VCaP (cell line): ENCODE results near the gene PEMT.
"Not testable (repeated sequence)": the region's sequence is repeated elsewhere in the genome, so short reads cannot be mapped to it uniquely, and the experiment has no call there.

Source experiments
- H3K27ac ChIP-seq: fragments of 450-650 bp; 2 replicates; pipeline ENCODE4 v1.5.1; 2017
- TF ChIP-seq, protein P1 (sequence below): fragments of 450-650 bp; conservative IDR thresholded peaks from 2 replicates; pipeline ENCODE4 v1.5.1; 2017; ENCODE audit warnings: mild to moderate bottlenecking, moderate library complexity

PEMT gene

DNA sequence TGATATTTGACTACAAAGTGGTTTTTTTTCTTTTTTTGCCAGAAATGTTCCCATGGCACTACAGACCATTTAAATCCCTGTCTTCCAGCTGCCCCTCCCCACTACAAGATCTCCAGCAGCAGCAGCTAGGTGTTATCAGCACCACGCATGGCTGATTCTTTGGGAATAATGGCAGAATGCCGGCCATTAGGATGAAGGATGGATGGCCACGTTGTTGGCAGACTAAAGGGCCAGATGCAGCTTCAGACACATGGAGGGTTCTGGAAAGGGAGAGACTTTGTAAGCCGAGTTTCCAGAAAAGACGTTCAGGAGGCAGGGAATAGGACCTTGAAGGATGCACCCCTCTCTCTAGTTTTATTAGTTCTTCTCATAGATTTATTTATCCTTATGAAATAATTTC lies 125.0 kb downstream of the PEMT start:
- no peak overlapping the region for H3K27ac ChIP-seq
- TF ChIP-seq, protein P1, sequence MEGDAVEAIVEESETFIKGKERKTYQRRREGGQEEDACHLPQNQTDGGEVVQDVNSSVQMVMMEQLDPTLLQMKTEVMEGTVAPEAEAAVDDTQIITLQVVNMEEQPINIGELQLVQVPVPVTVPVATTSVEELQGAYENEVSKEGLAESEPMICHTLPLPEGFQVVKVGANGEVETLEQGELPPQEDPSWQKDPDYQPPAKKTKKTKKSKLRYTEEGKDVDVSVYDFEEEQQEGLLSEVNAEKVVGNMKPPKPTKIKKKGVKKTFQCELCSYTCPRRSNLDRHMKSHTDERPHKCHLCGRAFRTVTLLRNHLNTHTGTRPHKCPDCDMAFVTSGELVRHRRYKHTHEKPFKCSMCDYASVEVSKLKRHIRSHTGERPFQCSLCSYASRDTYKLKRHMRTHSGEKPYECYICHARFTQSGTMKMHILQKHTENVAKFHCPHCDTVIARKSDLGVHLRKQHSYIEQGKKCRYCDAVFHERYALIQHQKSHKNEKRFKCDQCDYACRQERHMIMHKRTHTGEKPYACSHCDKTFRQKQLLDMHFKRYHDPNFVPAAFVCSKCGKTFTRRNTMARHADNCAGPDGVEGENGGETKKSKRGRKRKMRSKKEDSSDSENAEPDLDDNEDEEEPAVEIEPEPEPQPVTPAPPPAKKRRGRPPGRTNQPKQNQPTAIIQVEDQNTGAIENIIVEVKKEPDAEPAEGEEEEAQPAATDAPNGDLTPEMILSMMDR: no peak

DNA sequence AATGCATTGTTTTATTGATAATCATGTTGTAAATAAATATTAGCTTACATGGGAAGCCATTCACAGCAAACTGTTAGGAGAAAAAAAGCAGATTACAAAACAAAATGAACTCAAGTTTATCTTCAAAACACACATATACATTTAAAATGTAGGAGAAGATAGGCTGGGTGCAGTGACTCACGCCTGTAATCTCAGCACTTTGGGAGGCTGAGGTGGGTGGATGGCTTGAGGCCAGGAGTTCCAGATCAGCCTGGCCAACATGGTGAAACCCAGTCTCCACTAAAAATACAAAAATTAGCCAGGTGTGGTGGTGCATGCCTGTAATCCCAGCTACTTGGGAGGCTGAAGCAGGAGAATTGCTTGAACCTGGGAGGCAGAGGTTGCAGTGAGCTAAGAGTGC lies 125.6 kb downstream of the PEMT start:
- H3K27ac ChIP-seq: not testable (repeated sequence)

GRCh38 chr17:17463821-17464220 lies 127.7 kb downstream of the PEMT start:
- H3K27ac ChIP-seq: no peak overlapping the region
- TF ChIP-seq, protein P1: no peak

DNA sequence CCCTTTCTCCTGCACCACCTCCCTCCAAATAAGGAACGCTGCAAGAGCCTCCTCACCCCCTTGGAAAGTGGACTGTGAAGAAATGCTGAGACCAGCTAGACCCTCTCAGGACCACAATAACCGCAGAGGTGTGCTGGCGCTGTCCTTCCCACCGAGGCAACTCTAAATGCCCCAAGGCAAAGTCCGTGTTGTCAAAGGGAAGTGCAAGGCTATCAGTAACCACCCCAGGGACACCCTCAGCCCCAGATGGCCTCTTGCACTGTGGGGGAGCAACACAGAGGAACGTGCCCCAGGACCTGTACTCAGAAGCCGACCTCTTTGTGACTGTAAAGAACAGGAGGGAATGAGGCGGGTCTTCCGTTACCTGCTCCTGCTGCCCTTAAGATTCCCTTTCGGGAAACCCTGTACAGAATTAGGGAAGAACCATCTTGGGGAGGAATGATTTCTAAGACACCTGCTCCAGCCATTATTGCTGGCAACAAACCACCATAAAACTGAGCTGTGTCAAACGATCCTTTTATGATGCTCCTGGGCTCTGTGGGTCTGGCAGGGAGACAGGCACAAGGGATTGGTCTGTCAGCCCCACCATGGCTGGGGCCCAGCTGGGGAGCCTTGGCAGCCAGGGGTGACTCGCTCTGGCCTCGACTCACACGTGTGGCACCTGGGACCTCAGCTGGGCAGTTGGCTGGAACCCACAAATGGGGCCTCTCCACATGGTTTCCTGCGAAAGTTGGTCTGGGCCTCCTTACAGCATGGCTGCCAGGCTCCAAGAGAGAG lies 129.3 kb downstream of the PEMT start:
- H3K27ac ChIP-seq: no peak overlapping the region
- TF ChIP-seq, protein P1: no peak

DNA sequence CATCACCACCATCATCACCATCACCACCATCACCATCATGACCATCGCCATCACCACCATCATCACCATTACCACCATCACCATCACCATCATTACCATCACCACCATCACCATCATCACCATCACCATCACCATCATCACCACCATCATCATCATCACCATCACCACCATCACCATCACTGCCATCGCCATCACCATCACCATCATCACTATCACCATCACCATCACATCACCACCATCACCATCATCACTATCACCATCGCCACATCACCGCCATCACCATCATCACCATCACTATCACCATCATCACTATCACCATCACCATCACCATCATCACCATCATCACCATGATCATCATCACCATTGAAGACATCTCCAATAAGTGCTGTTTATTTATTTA lies 131.5 kb downstream of the PEMT start:
- H3K27ac ChIP-seq: no peak overlapping the region
- TF ChIP-seq, protein P1: no peak

DNA sequence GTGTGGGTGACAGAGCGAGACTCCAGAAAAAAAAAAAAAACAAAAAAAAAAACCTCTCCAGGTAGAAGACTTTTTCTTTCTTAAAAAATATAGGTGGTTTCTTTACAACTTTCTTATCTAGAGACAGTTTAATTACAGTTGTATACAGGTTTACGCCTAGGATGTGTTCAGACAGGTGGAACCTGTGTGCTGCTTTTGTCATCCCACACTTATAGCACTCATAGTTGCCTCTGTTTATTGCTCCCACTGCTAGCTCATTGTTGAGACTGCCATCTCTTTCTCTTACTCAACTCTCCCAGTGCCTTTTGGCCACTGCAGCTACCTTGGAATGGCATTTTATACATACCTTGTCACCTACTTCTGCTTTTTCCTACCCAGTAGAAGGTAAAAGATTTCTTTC lies 133.8 kb downstream of the PEMT start:
- no peak overlapping the region for H3K27ac ChIP-seq
- TF ChIP-seq, protein P1: no peak

DNA sequence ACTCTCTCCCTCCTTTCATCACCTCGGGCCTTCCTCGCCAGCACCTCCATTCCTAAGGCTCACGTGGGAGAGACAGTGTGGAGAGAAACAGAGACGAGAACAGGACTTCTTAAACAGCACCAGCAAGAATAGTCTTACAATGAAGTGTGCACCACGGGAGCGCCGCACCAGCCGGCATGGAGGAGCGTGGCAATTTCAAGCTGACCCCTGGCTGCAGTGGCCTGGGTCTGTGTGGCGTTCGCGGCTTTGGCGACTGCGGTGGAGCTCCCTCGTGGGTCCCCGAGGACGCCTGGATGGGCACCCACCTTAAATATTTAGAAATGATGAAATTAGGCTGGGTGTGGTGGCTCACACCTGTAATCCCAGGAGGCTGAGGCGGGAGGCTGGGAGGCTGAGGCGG lies 135.3 kb downstream of the PEMT start:
- no peak overlapping the region for H3K27ac ChIP-seq
- TF ChIP-seq, protein P1: no peak
